Peyer's patch (tissue), 4 donors: ENCODE results near the gene CD4.

Experiments
- CTCF ChIP-seq, 6 experiments: fragments of 450-650 bp in 4 of 6; fragments of 200-600 bp in 2 of 6; sonication (generic) in 1 of 6; IDR thresholded peaks; one replicate each; pipeline ENCODE4 v1.5.1; 2017 to 2019; ENCODE audit warnings: antibody characterized with exemption in 6 of 6, mild to moderate bottlenecking in 3 of 6, moderate library complexity in 1 of 6
- POLR2A ChIP-seq, 2 donors: fragments of 450-650 bp; IDR thresholded peaks; one replicate each; pipeline ENCODE4 v1.5.1; 2017; ENCODE audit warnings: antibody characterized with exemption in 2 of 2, mild to moderate bottlenecking in 2 of 2, moderate library complexity in 2 of 2

DNA sequence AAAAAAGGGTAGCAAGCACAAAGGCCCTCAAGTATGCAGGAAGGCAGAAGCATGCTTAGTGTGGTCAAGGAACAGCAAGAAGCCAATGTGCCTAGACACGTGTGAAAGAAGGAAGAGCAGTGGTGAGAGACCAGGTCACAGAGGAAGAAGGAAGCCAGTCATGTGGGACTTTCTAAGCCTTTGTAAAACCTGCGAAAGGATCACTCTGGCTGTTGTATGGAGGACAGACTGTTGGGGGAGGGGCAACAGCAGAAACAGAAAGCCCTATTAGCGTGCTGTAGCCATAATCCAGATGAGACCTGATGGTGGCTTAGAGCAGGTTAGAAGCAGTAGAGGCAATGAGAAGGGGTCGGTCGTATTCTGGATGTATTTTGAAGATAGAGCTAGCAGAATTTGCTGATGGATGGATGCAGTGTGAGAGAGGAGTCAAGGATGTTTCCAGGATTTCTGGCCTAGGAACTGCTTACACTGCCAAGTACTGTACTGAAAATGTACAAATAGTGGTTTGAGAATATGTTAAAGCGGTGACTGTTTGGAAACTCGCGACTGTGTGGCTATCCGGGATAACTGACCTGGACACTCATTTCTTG is 30.7 kb upstream of the CD4 start:
- TF ChIP-seq CTCF (IDR thresholded peaks at IDR 0.05) (no peak), POLR2A (IDR thresholded peaks at IDR 0.05) (no peak)
